ENCODE measurements around the gene C16orf96. TPM values are rescaled to one million over a fixed set of nuclear protein-coding genes. Genes with fewer than 3 reads are reported as not detected.

C16orf96 gene
- total RNA-seq, 1 donor: not detected

GRCh38 chr16:4603624-4604170 is 47.6 kb downstream of the C16orf96 start:
- DNase-seq (ENCODE audit: low read depth): no peak
- H3K4me3 ChIP-seq (ENCODE audit: low read depth, low read length): no peak overlapping the region
- no peak for TF ChIP-seq CTCF (IDR thresholded peaks at IDR 0.05; ENCODE audit: insufficient read depth, low read depth, low read length)

GRCh38 chr16:4604401-4604800 is 48.3 kb downstream of the C16orf96 start:
- no peak for TF ChIP-seq CTCF (IDR thresholded peaks at IDR 0.05; ENCODE audit: insufficient read depth, low read depth, low read length)
- no peak for DNase-seq (ENCODE audit: low read depth)
- H3K4me3 ChIP-seq (ENCODE audit: low read depth, low read length): no peak overlapping the region

- no peak overlapping the region for H3K4me3 ChIP-seq (ENCODE audit: low read depth, low read length)
- no peak for TF ChIP-seq CTCF (IDR thresholded peaks at IDR 0.05; ENCODE audit: insufficient read depth, low read depth, low read length)
- DNase-seq (ENCODE audit: low read depth): no peak
Measured at GRCh38 chr16:4606354-4606753, 50.2 kb downstream of the C16orf96 start.

- no peak for DNase-seq (ENCODE audit: low read depth)
- TF ChIP-seq CTCF (IDR thresholded peaks at IDR 0.05; ENCODE audit: insufficient read depth, low read depth, low read length): no peak
- H3K4me3 ChIP-seq (ENCODE audit: low read depth, low read length): no peak overlapping the region
Measured at GRCh38 chr16:4607841-4608703, 51.9 kb downstream of the C16orf96 start.

- no peak for DNase-seq (ENCODE audit: low read depth)
- TF ChIP-seq CTCF (IDR thresholded peaks at IDR 0.05; ENCODE audit: insufficient read depth, low read depth, low read length): no peak
- H3K4me3 ChIP-seq (ENCODE audit: low read depth, low read length): no peak overlapping the region
Measured at GRCh38 chr16:4608704-4608980, 52.5 kb downstream of the C16orf96 start.

- DNase-seq (ENCODE audit: low read depth): no peak
- no peak overlapping the region for H3K4me3 ChIP-seq (ENCODE audit: low read depth, low read length)
- no peak for TF ChIP-seq CTCF (IDR thresholded peaks at IDR 0.05; ENCODE audit: insufficient read depth, low read depth, low read length)
Measured at GRCh38 chr16:4609200-4610010, 53.3 kb downstream of the C16orf96 start.

All from fibroblast of villous mesenchyme (primary cell).